Osteoblast (primary cell): ENCODE data around the gene AZGP1. TPM values are rescaled to one million over a fixed set of nuclear protein-coding genes. Genes with fewer than 3 reads are reported as not detected.
A peak's percentile ranks its signal among the peaks of the same experiment; 100 is the strongest.
"Not testable (repeated sequence)": the region's sequence is repeated elsewhere in the genome, so short reads cannot be mapped to it uniquely, and the experiment has no call there.

Experiments
- DNase-seq: peaks from one replicate; pipeline ENCODE4 v3.0.0; 2011; ENCODE audit warnings: low spot score, mixed read lengths; ENCODE audit not compliant: insufficient read length; ENCODE audit errors: missing footprints
- H2AFZ ChIP-seq: 2 replicates; pipeline ENCODE4 v1.6.0; 2011; ENCODE audit warnings: mild to moderate bottlenecking, low read length
- H3K27ac ChIP-seq: 2 replicates; pipeline ENCODE4 v1.5.1; 2011; ENCODE audit warnings: mild to moderate bottlenecking, low read depth, low read length, moderate library complexity
- H3K27me3 ChIP-seq: 2 replicates; pipeline ENCODE4 v1.6.0; 2012; ENCODE audit warnings: mild to moderate bottlenecking, control low read depth, inconsistent platforms, low read length, moderate library complexity; ENCODE audit not compliant: insufficient read depth
- H3K36me3 ChIP-seq: 2 replicates; pipeline ENCODE4 v1.5.1; 2011; ENCODE audit warnings: mild to moderate bottlenecking, low read length, control low read depth, moderate library complexity; ENCODE audit not compliant: insufficient read depth
- H3K4me1 ChIP-seq: 2 replicates; pipeline ENCODE4 v1.5.1; 2011; ENCODE audit warnings: mild to moderate bottlenecking, low read length, control low read depth, moderate library complexity; ENCODE audit not compliant: insufficient read depth
- H3K4me2 ChIP-seq: 2 replicates; pipeline ENCODE4 v1.6.0; 2011; ENCODE audit warnings: mild to moderate bottlenecking, low read length; ENCODE audit not compliant: insufficient read depth
- H3K4me3 ChIP-seq: fragments of 200-600 bp; sonication (generic); 3 replicates; pipeline ENCODE4 v1.5.1; 2012; ENCODE audit warnings: mild to moderate bottlenecking, low read length, inconsistent platforms; ENCODE audit not compliant: insufficient read depth
- H3K79me2 ChIP-seq: 2 replicates; pipeline ENCODE4 v1.6.0; 2012; ENCODE audit warnings: mild to moderate bottlenecking, low read length, control low read depth, inconsistent platforms; ENCODE audit not compliant: insufficient read depth
- H3K9me3 ChIP-seq: 2 replicates; pipeline ENCODE4 v1.5.1; 2011; ENCODE audit warnings: low read depth, low read length, control low read depth
- H4K20me1 ChIP-seq: 2 replicates; pipeline ENCODE4 v1.6.0; 2012; ENCODE audit warnings: mild to moderate bottlenecking, low read length, control low read depth; ENCODE audit not compliant: insufficient read depth
- total RNA-seq: library from RNA; depleted of rRNA; stranded (reverse); fragments of >200 nt; gene quantifications from 2 replicates; pipeline ENCODE4 v1.2.3, GENCODE V29; 2012
- TF ChIP-seq, protein P1 (sequence below): IDR thresholded peaks from 2 replicates; pipeline ENCODE4 v1.5.1; 2011; ENCODE audit warnings: mild to moderate bottlenecking, low read depth, low read length, moderate library complexity; ENCODE audit errors: extremely low read depth

The AZGP1 gene
- total RNA-seq, 1 donor: not detected

DNA sequence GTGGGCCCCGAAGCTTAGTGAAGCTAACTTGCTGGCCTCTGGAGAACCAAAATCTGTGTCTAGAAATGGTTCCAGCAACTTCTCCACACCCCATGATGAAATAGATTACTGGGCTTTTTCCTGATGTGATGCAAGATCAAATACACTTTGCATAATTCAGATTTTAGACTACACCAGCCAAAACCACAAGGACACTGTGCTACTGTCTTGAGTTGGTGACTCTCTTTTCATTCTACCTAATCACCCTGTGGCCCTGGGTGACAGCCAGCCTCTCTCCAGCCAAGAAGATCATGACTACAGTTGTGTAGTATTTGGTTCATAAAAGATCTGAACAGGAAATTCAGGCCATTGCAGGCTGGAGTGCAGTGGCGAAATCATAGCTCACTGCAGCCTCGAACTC is 22.2 kb downstream of the AZGP1 start:
- Histone ChIP-seq H4K20me1 (no peaks in the 10 kb centered on the region), H3K79me2 (no peaks in the 10 kb centered on the region), H3K4me3 (no peak overlapping the region), H3K4me1 (no peaks in the 10 kb centered on the region), H2AFZ (no peak overlapping the region), H3K9me3 (no peaks in the 10 kb centered on the region), H3K36me3 (no peaks in the 10 kb centered on the region), H3K4me2 (no peak overlapping the region), H3K27me3 (peaks cover 1% of the 10 kb centered on the region), H3K27ac (no peak overlapping the region)
- TF ChIP-seq, protein P1, sequence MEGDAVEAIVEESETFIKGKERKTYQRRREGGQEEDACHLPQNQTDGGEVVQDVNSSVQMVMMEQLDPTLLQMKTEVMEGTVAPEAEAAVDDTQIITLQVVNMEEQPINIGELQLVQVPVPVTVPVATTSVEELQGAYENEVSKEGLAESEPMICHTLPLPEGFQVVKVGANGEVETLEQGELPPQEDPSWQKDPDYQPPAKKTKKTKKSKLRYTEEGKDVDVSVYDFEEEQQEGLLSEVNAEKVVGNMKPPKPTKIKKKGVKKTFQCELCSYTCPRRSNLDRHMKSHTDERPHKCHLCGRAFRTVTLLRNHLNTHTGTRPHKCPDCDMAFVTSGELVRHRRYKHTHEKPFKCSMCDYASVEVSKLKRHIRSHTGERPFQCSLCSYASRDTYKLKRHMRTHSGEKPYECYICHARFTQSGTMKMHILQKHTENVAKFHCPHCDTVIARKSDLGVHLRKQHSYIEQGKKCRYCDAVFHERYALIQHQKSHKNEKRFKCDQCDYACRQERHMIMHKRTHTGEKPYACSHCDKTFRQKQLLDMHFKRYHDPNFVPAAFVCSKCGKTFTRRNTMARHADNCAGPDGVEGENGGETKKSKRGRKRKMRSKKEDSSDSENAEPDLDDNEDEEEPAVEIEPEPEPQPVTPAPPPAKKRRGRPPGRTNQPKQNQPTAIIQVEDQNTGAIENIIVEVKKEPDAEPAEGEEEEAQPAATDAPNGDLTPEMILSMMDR: no peak
- DNase-seq: no peak

DNA sequence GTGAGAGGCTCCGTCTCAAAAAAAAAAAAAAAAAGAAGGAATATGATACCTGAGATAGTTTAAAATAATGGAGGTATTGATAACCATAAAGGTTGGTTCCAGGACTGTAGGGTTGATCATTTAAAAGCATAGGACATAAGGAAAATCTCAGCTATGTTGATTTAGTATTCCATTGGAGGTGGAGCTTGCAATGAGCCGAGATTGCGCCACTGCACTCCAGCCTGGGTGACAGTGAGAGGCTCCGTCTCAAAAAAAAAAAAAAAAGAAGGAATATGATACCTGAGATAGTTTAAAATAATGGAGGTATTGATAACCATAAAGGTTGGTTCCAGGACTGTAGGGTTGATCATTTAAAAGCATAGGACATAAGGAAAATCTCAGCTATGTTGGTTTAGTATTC is 23.2 kb downstream of the AZGP1 start:
- not testable (repeated sequence) for H3K9me3 ChIP-seq, H2AFZ ChIP-seq, H3K79me2 ChIP-seq, H3K36me3 ChIP-seq, H3K4me1 ChIP-seq, H4K20me1 ChIP-seq, H3K27ac ChIP-seq, H3K27me3 ChIP-seq, H3K4me2 ChIP-seq, H3K4me3 ChIP-seq, DNase-seq

DNA sequence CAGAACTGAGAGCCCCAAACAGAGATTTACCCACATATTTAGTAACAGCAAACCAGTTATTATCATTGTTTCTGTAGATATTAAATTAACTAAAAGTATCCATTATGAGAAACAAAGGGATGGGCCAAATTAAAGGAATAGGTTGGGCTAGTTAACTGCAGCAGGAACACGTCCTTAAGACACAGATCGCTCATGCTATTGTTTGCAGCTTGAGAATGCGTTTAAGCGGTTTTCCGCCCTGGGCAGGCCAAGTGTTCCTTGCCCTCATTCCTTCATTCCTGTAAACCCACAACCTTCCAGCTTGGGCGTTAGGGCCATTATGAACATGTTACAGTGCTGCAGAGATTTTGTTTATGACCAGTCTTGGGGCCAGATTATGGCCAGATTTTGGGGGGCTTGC is 25.0 kb downstream of the AZGP1 start:
- not testable (repeated sequence) for H3K9me3 ChIP-seq, H2AFZ ChIP-seq, H3K36me3 ChIP-seq, H3K27me3 ChIP-seq, H3K79me2 ChIP-seq, H4K20me1 ChIP-seq, H3K4me2 ChIP-seq, H3K27ac ChIP-seq, H3K4me3 ChIP-seq, DNase-seq, H3K4me1 ChIP-seq

DNA sequence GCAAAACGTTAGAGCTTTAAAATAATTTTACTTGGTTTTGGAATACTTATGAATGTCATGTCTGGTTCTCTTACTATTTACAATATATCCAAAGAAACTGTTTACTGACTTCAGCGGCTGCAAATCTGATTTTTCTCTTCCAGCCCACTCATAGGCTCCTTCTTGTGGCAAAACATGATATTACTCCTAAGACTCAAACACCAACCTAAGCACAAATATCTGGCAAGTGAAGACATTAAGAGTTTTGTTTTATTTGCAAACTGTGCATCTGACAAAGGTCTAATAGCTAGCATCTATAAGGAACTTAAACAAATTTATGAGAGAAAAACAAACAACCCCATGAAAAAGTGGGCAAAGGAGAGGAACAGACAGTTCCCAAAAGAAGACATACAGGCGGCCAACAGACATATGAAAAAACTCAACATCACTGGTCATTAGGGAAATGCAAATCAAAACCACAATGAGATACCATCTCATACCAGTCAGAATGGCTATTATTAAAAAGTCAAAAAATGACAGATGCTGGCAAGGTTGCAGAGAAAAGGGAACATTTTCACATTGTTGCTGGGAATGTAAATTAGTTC is 26.1 kb downstream of the AZGP1 start:
- no peak overlapping the region for H3K4me2 ChIP-seq
- TF ChIP-seq, protein P1: peak; percentile 47
- H3K27me3 ChIP-seq: no peaks in the 10 kb centered on the region
- no peaks in the 10 kb centered on the region for H3K79me2 ChIP-seq
- H3K9me3 ChIP-seq: no peaks in the 10 kb centered on the region
- H2AFZ ChIP-seq: no peak overlapping the region
- no peaks in the 10 kb centered on the region for H3K4me1 ChIP-seq
- no peak for DNase-seq
- no peaks in the 10 kb centered on the region for H4K20me1 ChIP-seq
- H3K36me3 ChIP-seq: no peaks in the 10 kb centered on the region
- H3K27ac ChIP-seq: no peak overlapping the region
- no peak overlapping the region for H3K4me3 ChIP-seq

DNA sequence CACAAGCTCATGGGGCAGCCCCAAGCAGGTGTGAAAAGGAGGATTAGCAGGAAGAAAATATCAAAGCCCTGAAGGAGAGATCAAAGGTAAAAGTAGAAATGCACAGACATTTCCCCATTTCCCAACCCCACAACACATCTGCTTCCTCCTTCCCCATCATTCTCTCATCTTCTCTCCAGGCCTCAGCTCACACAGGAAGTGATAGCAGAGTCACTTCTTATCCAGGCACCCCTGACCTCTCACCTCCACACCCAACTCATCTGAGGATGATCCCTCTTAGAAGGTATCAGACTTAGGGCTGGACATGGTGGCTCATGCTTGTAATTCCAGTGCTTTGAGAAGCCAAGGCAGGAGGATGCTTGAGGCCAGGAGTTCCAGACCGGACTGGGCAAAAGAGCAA is 28.2 kb downstream of the AZGP1 start:
- peaks cover 14% of the 10 kb centered on the region for H3K27me3 ChIP-seq
- no peaks in the 10 kb centered on the region for H3K9me3 ChIP-seq
- H3K27ac ChIP-seq: no peak overlapping the region
- H3K4me2 ChIP-seq: no peak overlapping the region
- TF ChIP-seq, protein P1: no peak
- H3K79me2 ChIP-seq: no peaks in the 10 kb centered on the region
- H3K4me3 ChIP-seq: no peak overlapping the region
- H4K20me1 ChIP-seq: no peaks in the 10 kb centered on the region
- no peak for DNase-seq
- no peaks in the 10 kb centered on the region for H3K4me1 ChIP-seq
- H2AFZ ChIP-seq: no peak overlapping the region
- H3K36me3 ChIP-seq: no peaks in the 10 kb centered on the region
